Kidney glomerular epithelial cell (primary cell): ENCODE results near the gene SACS.

ENCODE experiments used
- DNase-seq: peaks from one replicate; lab custom pipeline; 2025; lab: John Stamatoyannopoulos, UW

SACS gene

GRCh38 chr13:23433171-23434153, at the start of gene SACS:
Gene SACS (minus strand): TSS chr13:23433702. CDS start chr13:23411239, 22,463 bp downstream.
- peak; percentile 23 for DNase-seq

DNA sequence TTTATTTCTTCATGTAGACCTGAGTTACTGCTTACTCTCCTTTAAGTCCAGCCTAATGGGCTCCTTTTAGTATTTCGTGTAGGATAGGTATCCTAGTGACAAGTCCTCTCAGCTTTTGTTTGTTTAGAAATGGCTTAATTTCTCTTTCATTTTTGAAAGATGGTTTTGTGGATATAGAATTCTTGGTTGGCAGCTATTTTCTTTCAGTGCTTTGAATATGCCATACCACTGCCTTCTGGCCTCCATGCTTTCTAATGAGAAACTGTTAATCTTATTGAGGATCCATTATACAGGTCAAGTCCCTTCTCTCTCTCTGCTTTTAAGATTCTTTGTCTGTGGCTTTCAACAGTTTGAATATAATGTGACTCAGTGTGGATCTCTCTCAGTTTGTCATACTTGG, 46.8 kb upstream of the SACS start:
- no peak for DNase-seq

DNA sequence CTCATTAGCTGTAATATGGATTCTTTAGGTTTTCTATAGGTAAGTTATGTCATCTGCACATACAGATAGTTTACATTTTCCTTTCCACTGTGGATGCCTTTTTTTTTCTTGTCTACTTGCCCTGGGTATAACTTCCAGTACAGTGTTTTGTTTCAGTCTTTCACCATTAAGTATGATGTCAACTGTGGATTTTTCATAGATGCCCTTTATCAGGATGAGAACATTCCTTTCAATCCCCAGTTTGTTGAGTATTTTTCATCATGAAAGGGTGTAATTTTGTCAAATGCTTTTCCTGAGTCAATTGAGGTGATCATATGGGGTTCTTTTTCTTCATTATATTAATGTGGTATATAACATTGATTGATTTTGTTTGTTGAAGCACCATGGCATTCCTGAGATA, 43.6 kb upstream of the SACS start:
- DNase-seq = no peak

GRCh38 chr13:23473221-23473620, 39.7 kb upstream of the SACS start:
- DNase-seq = no peak

DNA sequence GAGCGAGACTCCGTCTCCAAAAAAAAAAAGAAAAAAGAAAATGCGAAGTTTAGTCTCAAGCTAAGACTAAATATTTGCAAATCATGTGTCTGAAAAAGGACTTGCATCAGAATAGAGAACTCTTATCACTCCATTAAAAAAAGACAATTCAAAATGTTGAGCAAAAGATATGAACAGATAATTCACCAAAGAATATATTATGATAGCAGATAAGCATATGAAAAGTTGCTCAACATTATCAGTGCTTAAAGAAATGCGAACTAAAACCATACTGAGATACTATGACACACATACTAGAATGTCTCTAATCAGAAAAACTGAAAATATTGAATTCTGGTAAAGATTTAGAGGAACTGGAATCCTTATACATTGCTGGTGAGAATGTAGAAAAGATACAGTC, 38.7 kb upstream of the SACS start:
- DNase-seq = no peak

DNA sequence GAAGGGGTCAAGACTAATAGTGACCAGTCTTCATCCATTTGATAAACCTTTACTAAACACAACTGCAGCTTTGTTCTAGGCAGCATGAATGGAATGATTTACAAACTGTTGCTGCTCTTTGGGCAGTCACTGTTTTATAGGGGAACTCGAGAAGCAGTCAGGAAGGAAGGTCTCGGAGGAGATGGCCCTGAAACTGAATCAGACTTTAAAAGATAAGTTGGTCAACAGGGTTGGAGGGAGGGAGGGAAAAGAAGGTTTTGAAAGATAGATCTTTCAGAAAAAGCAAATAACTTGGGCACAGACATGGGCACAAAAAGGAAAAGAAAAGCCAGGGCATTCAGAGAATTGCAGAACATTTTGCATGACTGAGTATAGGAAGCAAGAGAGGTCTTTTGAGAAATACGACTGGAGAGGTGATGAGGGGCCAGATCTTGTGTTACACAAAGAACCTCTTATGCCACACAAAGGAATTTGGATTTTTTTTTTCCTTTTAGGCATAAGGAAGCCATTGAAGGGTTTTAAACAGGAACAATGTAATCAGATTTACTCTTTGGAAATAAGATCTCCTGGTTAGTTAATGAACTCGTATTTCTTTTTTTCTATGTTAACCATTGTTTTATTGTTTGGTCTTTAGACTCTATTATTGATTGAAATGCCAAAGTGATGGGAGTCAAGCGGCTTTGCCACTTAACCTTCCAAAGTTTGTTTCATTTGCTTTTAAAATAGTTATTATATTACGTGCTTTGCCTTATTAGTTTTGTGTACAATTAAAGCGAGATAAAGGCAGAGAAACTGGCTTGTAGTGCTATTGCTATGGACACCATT, 37.5 kb upstream of the SACS start:
- DNase-seq = no peak

- DNase-seq = peak; percentile 81
Measured at GRCh38 chr13:23469951-23470421, 36.5 kb upstream of the SACS start.

DNA sequence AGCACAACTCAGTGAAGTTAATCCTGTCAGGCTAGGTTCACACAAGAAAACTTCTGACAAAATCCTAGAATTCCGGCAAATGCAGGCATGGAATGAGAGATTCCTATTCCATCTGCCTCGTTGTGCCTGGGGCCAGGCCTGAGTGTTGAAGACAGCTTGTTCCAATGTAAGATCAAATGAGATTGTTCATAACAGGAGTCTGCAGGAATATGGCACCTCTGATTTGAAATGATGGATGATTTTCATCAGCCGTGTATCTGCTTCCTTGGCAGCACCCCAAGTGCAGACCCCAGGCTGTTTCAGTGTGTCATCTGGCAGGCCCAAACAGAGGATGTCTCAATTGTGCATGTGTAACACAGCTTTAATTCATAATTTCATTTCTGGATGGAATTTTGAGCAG, 35.3 kb upstream of the SACS start:
- no peak for DNase-seq

- DNase-seq = no peak
Measured at GRCh38 chr13:23467932-23468278, 34.4 kb upstream of the SACS start.

DNA sequence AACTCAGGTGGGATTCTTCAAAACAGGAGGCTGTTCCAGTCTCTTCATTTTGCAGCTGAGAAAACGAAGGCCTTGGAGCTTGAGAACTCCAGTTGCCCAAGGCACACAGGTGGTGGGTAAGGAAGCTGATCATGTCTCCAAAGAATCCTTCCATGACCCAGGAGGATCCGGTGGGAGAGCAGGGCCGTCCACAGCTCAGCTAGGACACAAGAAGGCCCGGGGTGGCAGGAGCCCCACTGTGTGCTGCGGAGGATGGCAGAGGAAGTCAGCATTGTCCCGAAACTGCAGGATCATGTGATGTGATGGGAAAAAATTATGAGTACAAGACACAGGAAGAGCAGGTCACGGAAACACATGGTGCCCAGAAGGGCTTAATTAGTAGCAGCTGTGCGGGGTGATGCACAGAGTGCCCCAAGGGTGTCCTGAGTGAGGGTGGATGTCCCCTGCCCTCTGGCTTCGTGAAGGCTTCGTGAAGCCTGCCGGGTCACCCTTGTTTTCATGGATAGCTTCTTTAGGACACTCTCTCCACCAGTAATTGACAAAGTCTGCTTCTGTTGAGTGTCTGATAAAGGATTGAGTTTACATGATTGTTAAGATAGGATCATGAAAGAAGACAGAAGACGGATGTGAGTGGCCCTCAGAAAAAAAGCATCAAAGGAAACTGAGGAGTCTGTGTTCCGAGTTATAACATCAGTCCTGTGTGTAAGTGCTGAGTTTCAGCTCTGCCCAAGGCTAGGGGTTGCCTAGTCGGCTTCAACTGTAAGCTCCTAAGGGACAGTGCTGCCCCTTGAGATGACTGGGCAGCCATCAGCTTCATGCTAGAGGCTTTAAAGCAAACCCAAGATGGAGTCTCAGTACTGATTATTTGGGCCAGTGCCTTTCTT, 33.8 kb upstream of the SACS start:
- DNase-seq = no peak

DNA sequence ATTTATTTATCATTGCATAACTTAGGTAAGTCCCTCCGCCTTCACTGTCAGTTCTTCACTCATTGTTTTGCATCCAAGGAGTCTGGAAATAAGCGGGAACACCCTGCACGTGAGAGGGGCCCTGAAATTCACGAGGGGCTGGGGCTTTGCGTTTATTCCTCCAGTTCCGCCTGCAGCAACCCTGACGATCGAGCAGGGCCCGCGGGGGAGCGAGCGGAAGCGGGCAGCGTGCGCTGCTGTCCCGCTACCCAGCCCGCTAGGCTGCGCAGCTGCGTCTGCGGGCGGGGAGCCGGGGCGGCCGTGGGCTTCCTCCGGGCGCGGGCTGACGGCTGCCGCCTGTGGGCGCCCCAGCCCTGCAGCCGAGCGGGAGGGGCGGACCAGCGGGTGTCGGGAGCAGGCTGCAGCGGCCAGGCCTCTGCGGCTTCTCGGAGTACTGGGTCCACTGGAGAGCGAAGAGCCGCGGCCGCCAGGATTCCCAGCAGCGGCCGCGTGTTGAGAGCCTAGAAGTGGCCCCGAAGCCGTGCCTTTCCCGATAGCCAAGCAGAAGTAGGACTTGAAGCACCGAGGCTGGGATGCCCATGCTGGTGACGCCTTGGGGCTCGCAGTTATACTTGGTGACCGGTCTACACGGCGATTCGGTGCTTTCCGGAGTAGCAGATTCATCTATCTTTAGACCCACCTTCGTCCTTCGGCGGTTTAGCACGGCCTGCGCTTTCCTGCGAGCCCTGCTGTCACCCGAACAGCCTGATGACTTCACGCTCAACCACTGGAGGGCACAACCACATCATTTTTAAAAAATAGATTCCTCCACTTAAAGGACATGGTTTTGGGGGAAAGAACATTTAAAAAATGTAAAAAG, 32.9 kb upstream of the SACS start:
- peak; percentile 72 for DNase-seq

- DNase-seq = no peak
Measured at GRCh38 chr13:23463661-23464060, 30.2 kb upstream of the SACS start.

DNA sequence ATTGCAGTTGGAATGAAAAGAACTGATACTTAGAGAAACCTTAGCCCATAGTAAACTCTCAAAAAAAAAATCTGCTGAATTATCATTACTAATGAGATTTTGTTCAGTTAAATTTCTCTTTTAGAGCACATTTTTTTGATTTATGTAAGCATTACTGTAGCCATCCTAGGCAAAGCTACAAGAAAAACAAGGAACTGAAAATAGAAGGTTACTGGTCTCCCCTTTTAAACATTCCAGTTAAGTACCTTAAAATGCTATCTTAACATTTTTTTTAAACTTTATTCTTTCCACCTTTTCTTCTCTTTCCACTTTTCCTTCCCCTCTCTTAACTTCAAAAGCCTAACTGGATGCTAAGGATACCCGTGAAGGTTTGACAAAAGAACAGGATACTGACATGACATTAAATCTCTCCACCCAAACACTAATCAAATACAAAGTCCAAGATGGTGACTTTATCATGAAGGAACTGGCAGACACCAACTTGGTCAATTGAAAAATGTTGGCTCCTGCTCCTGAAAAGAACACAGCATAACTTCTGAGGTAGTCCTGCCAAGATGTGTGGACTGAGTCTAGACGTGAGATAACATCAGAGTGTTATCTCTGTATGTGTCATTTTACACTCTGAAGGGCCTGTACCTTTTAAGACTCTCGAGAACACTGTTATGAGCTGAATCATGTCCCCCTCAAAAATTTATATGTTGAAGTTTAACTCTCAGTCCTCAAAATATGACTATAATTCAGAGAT, 29.5 kb upstream of the SACS start:
- DNase-seq = no peak

DNA sequence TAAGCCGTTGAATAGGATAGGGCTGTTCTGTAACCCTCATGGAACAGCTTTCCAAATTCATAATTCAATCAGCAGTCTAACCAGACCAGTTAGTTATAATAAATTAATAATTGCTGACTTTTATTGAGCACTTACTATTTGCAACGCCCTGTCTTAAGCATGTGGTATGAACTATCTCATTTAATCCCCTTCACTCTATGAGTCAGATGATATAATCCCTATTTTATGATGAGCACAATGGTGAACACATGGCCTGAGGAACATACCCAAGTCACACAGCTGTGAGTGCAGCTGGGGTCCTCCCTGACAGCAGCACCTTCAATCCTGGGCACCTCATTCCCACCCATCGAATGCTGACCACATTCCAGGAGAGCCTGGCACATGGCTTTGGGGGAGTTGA, 28.0 kb upstream of the SACS start:
- no peak for DNase-seq

- no peak for DNase-seq
Measured at GRCh38 chr13:23460921-23461320, 27.4 kb upstream of the SACS start.

DNA sequence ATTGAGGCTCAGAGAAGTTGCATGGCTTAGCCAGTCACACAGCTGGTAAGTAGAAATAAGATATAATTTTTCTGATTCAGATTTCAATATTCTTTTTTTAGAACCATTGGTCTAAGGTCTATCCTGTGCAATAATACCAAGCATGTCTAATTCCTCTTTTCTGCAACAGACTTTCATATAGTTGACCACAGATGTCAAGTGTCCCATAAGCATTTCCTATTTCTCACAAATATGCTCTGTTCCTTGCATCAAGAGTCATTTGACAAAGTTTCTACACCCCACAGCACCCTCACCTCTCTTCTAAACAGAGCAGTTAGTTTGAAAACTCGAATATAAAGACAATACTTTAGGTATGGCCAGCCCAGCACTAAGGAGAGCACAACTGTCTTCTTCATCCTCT, 26.8 kb upstream of the SACS start:
- DNase-seq = no peak

- DNase-seq = no peak
Measured at GRCh38 chr13:23458989-23459388, 25.5 kb upstream of the SACS start.

- no peak for DNase-seq
Measured at GRCh38 chr13:23456437-23457210, 23.1 kb upstream of the SACS start.

GRCh38 chr13:23455401-23456185, 22.1 kb upstream of the SACS start:
- DNase-seq = no peak
